PC-3 (cell line): Measurements from ENCODE around the gene TEKT3. TPM values are rescaled to one million over a fixed set of nuclear protein-coding genes. Genes with fewer than 3 reads are reported as not detected.

Experiments
- ATAC-seq: fragments of 200-7000 bp; cut with Tn5 transposase; 2 replicates; pipeline ENCODE4 v1.9.1; 2020; ENCODE audit warnings: mild to moderate bottlenecking, moderate library complexity
- Bru-seq: library from RNA; stranded (reverse); fragments of 400-500 nt; gene quantifications from one replicate; lab custom pipeline; 2021; lab: Mats Ljungman, UMichigan
- BruChase-seq, 2 experiments: library from RNA; stranded (reverse); fragments of 400-500 nt; gene quantifications; one replicate each; lab custom pipeline; 2021; lab: Mats Ljungman, UMichigan
- BruUV-seq: library from RNA; stranded (reverse); fragments of 400-500 nt; replicated peaks from 2 replicates; lab custom pipeline; 2021; lab: Mats Ljungman, UMichigan
- CTCF ChIA-PET: fragments of 300-600 bp; sonication (Branson Sonifier 250); formaldehyde crosslinking; loops from one replicate; lab custom pipeline; 2022; ENCODE audit warnings: antibody characterized with exemption; lab: Charles Lee
- POLR2A ChIA-PET: fragments of 300-600 bp; sonication (Branson Sonifier 250); formaldehyde crosslinking; loops from one replicate; lab custom pipeline; 2022; ENCODE audit warnings: antibody characterized with exemption; ENCODE audit not compliant: unreplicated experiment; lab: Charles Lee
- DNase-seq: peaks from one replicate; pipeline ENCODE4 v3.0.0-alpha.2; 2015
- H2AFZ ChIP-seq: fragments of 300-600 bp; sonication (generic); 2 replicates; pipeline ENCODE4 v1.6.0; 2016; ENCODE audit warnings: antibody characterized with exemption, low read length
- H3F3A ChIP-seq: fragments of 300-600 bp; sonication (generic); one replicate; pipeline ENCODE4 v1.6.0; 2017; ENCODE audit warnings: antibody characterized with exemption, low read length, control low read depth, mild to moderate bottlenecking; ENCODE audit not compliant: unreplicated experiment
- H3K27ac ChIP-seq: fragments of 300-600 bp; sonication (generic); 2 replicates; pipeline ENCODE4 v1.5.1; 2016; ENCODE audit warnings: mild to moderate bottlenecking, low read length
- H3K27me3 ChIP-seq: fragments of 300-600 bp; sonication (generic); 2 replicates; pipeline ENCODE4 v1.6.1; 2016; ENCODE audit warnings: low read length, mixed read lengths
- H3K36me3 ChIP-seq: fragments of 300-600 bp; sonication (generic); 2 replicates; pipeline ENCODE4 v1.6.1; 2016; ENCODE audit warnings: low read depth, mixed run types, low read length, mixed read lengths
- H3K4me1 ChIP-seq: fragments of 300-600 bp; sonication (generic); 2 replicates; pipeline ENCODE4 v1.5.1; 2016; ENCODE audit warnings: low read length; ENCODE audit not compliant: insufficient read depth
- H3K4me2 ChIP-seq: fragments of 300-600 bp; sonication (generic); 2 replicates; pipeline ENCODE4 v1.6.0; 2016; ENCODE audit warnings: low read length
- H3K4me3 ChIP-seq: fragments of 300-600 bp; sonication (generic); 2 replicates; pipeline ENCODE4 v1.5.1; 2016; ENCODE audit warnings: mild to moderate bottlenecking, low read length, mixed read lengths
- H3K79me2 ChIP-seq: fragments of 300-600 bp; sonication (generic); 2 replicates; pipeline ENCODE4 v1.6.1; 2017; ENCODE audit warnings: low read length, mixed read lengths
- H3K9ac ChIP-seq: fragments of 300-600 bp; sonication (generic); 2 replicates; pipeline ENCODE4 v1.6.0; 2016; ENCODE audit warnings: mild to moderate bottlenecking, low read length
- H3K9me2 ChIP-seq: fragments of 300-600 bp; sonication (generic); replicated peaks from 2 replicates; pipeline ENCODE4 v1.6.1; 2016; ENCODE audit warnings: mixed run types, low read length, mixed read lengths
- H3K9me3 ChIP-seq: fragments of 300-600 bp; sonication (generic); 2 replicates; pipeline ENCODE4 v1.6.1; 2016; ENCODE audit warnings: low read length, mixed read lengths
- H4K20me1 ChIP-seq: fragments of 300-600 bp; sonication (generic); 2 replicates; pipeline ENCODE4 v1.6.1; 2016; ENCODE audit warnings: low read length, mixed read lengths
- EZH2 ChIP-seq: fragments of 300-600 bp; sonication (generic); IDR thresholded peaks from one replicate; pipeline ENCODE4 v1.6.1; 2017; ENCODE audit warnings: antibody characterized with exemption, mild to moderate bottlenecking, low read length; ENCODE audit not compliant: unreplicated experiment
- EZH2phosphoT487 ChIP-seq: fragments of 300-600 bp; sonication (generic); IDR thresholded peaks from 2 replicates; pipeline ENCODE4 v1.6.1; 2018; ENCODE audit warnings: mild to moderate bottlenecking, antibody characterized with exemption, low read length, borderline replicate concordance
- intact Hi-C: fragments of 100-400 bp; cut with micrococcal nuclease; formaldehyde crosslinking; loops from 2 replicates; pipeline ENCODE4 v1.9.0; 2023
- long read RNA-seq: library from polyadenylated mRNA; unstranded; transcript quantifications from one replicate; pipeline ENCODE4 v2.0.0, GENCODE V29; 2021; ENCODE audit not compliant: unreplicated experiment
- total RNA-seq: library from RNA; depleted of rRNA; stranded (reverse); fragments of >200 nt; gene quantifications from 2 replicates; pipeline ENCODE4 v1.2.3, GENCODE V29; 2014; rRNA removed
- TF ChIP-seq, protein P1 (sequence below): fragments of 300-600 bp; sonication (generic); conservative IDR thresholded peaks from 2 replicates; pipeline ENCODE4 v1.5.1; 2017; ENCODE audit warnings: antibody characterized with exemption, low read depth, mild to moderate bottlenecking, low read length

TEKT3 gene
- not detected in 2 replicates for total RNA-seq
- Bru-seq, nascent RNA = percentile 20 among the genes with signal in this experiment
- BruChase-seq, experiment 1, labeled RNA remaining after a 6-hour chase = percentile 18 among the genes with signal in this experiment
- percentile 23 among the genes with signal in this experiment for BruChase-seq, experiment 2, labeled RNA remaining after a 2-hour chase
- long read RNA-seq = 0 reads

GRCh38 chr17:15341385-15341849 is at the start of gene TEKT3:
Gene TEKT3, minus strand, starts transcription at chr17:15341597. Its CDS starts 10,012 bp downstream, at chr17:15331585.
- CTCF ChIA-PET = no interaction called here
- no peaks in the 10 kb centered on the region for H3K9me2 ChIP-seq
- H3K79me2 ChIP-seq = no peaks in the 10 kb centered on the region
- peaks cover 22% of the 10 kb centered on the region for H3K4me1 ChIP-seq
- peak within 1 kb of the TSS; percentile 25 for H3K27ac ChIP-seq
- DNase-seq (no peak), ATAC-seq (no peak)
- no peak within 1 kb of the TSS for H3K4me3 ChIP-seq
- POLR2A ChIA-PET = no interaction called here
- no peaks in the 10 kb centered on the region for H3K9me3 ChIP-seq
- no peak within 1 kb of the TSS for H3K9ac ChIP-seq
- BruUV-seq = no TSS peak
- H2AFZ ChIP-seq = no peak within 1 kb of the TSS
- no peaks in the 10 kb centered on the region for H4K20me1 ChIP-seq
- TF ChIP-seq EZH2 = no peak
- TF ChIP-seq, protein P1, sequence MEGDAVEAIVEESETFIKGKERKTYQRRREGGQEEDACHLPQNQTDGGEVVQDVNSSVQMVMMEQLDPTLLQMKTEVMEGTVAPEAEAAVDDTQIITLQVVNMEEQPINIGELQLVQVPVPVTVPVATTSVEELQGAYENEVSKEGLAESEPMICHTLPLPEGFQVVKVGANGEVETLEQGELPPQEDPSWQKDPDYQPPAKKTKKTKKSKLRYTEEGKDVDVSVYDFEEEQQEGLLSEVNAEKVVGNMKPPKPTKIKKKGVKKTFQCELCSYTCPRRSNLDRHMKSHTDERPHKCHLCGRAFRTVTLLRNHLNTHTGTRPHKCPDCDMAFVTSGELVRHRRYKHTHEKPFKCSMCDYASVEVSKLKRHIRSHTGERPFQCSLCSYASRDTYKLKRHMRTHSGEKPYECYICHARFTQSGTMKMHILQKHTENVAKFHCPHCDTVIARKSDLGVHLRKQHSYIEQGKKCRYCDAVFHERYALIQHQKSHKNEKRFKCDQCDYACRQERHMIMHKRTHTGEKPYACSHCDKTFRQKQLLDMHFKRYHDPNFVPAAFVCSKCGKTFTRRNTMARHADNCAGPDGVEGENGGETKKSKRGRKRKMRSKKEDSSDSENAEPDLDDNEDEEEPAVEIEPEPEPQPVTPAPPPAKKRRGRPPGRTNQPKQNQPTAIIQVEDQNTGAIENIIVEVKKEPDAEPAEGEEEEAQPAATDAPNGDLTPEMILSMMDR = no peak
- TF ChIP-seq EZH2phosphoT487 = no peak
- H3F3A ChIP-seq = no peaks in the 10 kb centered on the region
- no peaks in the 10 kb centered on the region for H3K36me3 ChIP-seq
- intact Hi-C loops = loop anchor here (5.0 kb wide), 1 partner anchor 54 kb away; no protein-coding TSS in a partner anchor
- H3K27me3 ChIP-seq = no peaks in the 10 kb centered on the region
- no peak within 1 kb of the TSS for H3K4me2 ChIP-seq

DNA sequence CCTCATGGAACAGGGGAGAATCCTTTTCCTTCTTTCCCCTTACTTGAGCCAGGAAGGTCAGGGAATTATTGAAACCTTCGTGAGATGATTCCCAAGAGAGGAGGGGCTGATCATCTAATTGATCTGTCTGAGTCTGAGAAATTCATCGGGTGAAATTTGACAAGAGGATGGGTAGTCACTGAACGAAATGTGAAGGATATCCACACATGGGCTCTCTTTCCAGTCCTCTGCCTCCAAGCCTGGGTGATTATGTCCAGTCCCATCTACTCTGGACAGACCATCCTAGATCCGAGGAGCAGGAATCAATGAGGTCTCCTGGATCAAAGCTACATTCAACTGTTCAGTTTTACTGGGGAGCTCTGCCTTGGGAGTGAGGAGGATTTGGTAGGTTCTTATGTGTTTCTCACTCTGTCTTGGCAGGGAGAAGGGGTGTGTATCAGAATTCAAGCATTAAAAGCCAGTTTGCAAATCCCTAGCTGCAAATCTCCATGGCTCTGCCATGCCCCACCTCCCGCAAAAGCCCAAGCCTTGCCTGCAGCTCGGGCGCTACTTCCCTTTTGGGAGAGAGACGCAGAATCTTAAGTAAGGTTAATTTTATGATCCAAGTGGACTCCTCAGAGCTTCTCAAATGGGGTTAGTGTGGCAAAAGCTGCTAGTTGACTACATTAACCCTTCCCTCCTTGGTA is 47.1 kb upstream of the TEKT3 start:
- no peaks in the 10 kb centered on the region for H3K9me2 ChIP-seq
- peaks cover 39% of the 10 kb centered on the region for H3K4me1 ChIP-seq
- H3K79me2 ChIP-seq = no peaks in the 10 kb centered on the region
- no peaks in the 10 kb centered on the region for H3K9me3 ChIP-seq
- H3K9ac ChIP-seq = no peak overlapping the region
- no peak overlapping the region for H3K4me2 ChIP-seq
- H3K27me3 ChIP-seq = no peaks in the 10 kb centered on the region
- ATAC-seq = no peak
- H2AFZ ChIP-seq = no peak overlapping the region
- ChIA-PET CTCF (no interaction called here), POLR2A (interaction anchor here (0.6 kb wide), 1 partner anchor 10 kb away, joined by 3 read pairs; no protein-coding TSS in a partner anchor)
- H3F3A ChIP-seq = peaks cover 6% of the 10 kb centered on the region
- H3K4me3 ChIP-seq = no peak overlapping the region
- H4K20me1 ChIP-seq = no peaks in the 10 kb centered on the region
- no peak overlapping the region for H3K27ac ChIP-seq
- BruUV-seq = no TSS peak
- H3K36me3 ChIP-seq = no peaks in the 10 kb centered on the region
- TF ChIP-seq EZH2 (no peak), EZH2phosphoT487 (no peak)
- TF ChIP-seq, protein P1 = no peak
- no peak for DNase-seq
- intact Hi-C loops = loop anchor here (5.0 kb wide), 1 partner anchor 41 kb away; no protein-coding TSS in a partner anchor
